PC-3 (cell line): ENCODE measurements around the gene CCDC7. TPM values are rescaled to one million over a fixed set of nuclear protein-coding genes. Genes with fewer than 3 reads are reported as not detected.
"Not testable (repeated sequence)": the region's sequence is repeated elsewhere in the genome, so short reads cannot be mapped to it uniquely, and the experiment has no call there.

Experiments used
- ATAC-seq: fragments of 200-7000 bp; cut with Tn5 transposase; 2 replicates; pipeline ENCODE4 v1.9.1; 2020; ENCODE audit warnings: mild to moderate bottlenecking, moderate library complexity
- BruUV-seq: library from RNA; stranded (reverse); fragments of 400-500 nt; replicated peaks from 2 replicates; lab custom pipeline; 2021; lab: Mats Ljungman, UMichigan
- CTCF ChIA-PET: fragments of 300-600 bp; sonication (Branson Sonifier 250); formaldehyde crosslinking; loops from one replicate; lab custom pipeline; 2022; ENCODE audit warnings: antibody characterized with exemption; lab: Charles Lee
- POLR2A ChIA-PET: fragments of 300-600 bp; sonication (Branson Sonifier 250); formaldehyde crosslinking; loops from one replicate; lab custom pipeline; 2022; ENCODE audit warnings: antibody characterized with exemption; ENCODE audit not compliant: unreplicated experiment; lab: Charles Lee
- DNase-seq: peaks from one replicate; pipeline ENCODE4 v3.0.0-alpha.2; 2015
- H2AFZ ChIP-seq: fragments of 300-600 bp; sonication (generic); 2 replicates; pipeline ENCODE4 v1.6.0; 2016; ENCODE audit warnings: antibody characterized with exemption, low read length
- H3F3A ChIP-seq: fragments of 300-600 bp; sonication (generic); one replicate; pipeline ENCODE4 v1.6.0; 2017; ENCODE audit warnings: antibody characterized with exemption, low read length, control low read depth, mild to moderate bottlenecking; ENCODE audit not compliant: unreplicated experiment
- H3K27ac ChIP-seq: fragments of 300-600 bp; sonication (generic); 2 replicates; pipeline ENCODE4 v1.5.1; 2016; ENCODE audit warnings: mild to moderate bottlenecking, low read length
- H3K27me3 ChIP-seq: fragments of 300-600 bp; sonication (generic); 2 replicates; pipeline ENCODE4 v1.6.1; 2016; ENCODE audit warnings: low read length, mixed read lengths
- H3K36me3 ChIP-seq: fragments of 300-600 bp; sonication (generic); 2 replicates; pipeline ENCODE4 v1.6.1; 2016; ENCODE audit warnings: low read depth, mixed run types, low read length, mixed read lengths
- H3K4me1 ChIP-seq: fragments of 300-600 bp; sonication (generic); 2 replicates; pipeline ENCODE4 v1.5.1; 2016; ENCODE audit warnings: low read length; ENCODE audit not compliant: insufficient read depth
- H3K4me2 ChIP-seq: fragments of 300-600 bp; sonication (generic); 2 replicates; pipeline ENCODE4 v1.6.0; 2016; ENCODE audit warnings: low read length
- H3K4me3 ChIP-seq: fragments of 300-600 bp; sonication (generic); 2 replicates; pipeline ENCODE4 v1.5.1; 2016; ENCODE audit warnings: mild to moderate bottlenecking, low read length, mixed read lengths
- H3K79me2 ChIP-seq: fragments of 300-600 bp; sonication (generic); 2 replicates; pipeline ENCODE4 v1.6.1; 2017; ENCODE audit warnings: low read length, mixed read lengths
- H3K9ac ChIP-seq: fragments of 300-600 bp; sonication (generic); 2 replicates; pipeline ENCODE4 v1.6.0; 2016; ENCODE audit warnings: mild to moderate bottlenecking, low read length
- H3K9me2 ChIP-seq: fragments of 300-600 bp; sonication (generic); replicated peaks from 2 replicates; pipeline ENCODE4 v1.6.1; 2016; ENCODE audit warnings: mixed run types, low read length, mixed read lengths
- H3K9me3 ChIP-seq: fragments of 300-600 bp; sonication (generic); 2 replicates; pipeline ENCODE4 v1.6.1; 2016; ENCODE audit warnings: low read length, mixed read lengths
- H4K20me1 ChIP-seq: fragments of 300-600 bp; sonication (generic); 2 replicates; pipeline ENCODE4 v1.6.1; 2016; ENCODE audit warnings: low read length, mixed read lengths
- EZH2 ChIP-seq: fragments of 300-600 bp; sonication (generic); IDR thresholded peaks from one replicate; pipeline ENCODE4 v1.6.1; 2017; ENCODE audit warnings: antibody characterized with exemption, mild to moderate bottlenecking, low read length; ENCODE audit not compliant: unreplicated experiment
- EZH2phosphoT487 ChIP-seq: fragments of 300-600 bp; sonication (generic); IDR thresholded peaks from 2 replicates; pipeline ENCODE4 v1.6.1; 2018; ENCODE audit warnings: mild to moderate bottlenecking, antibody characterized with exemption, low read length, borderline replicate concordance
- intact Hi-C: fragments of 100-400 bp; cut with micrococcal nuclease; formaldehyde crosslinking; loops from 2 replicates; pipeline ENCODE4 v1.9.0; 2023
- total RNA-seq: library from RNA; depleted of rRNA; stranded (reverse); fragments of >200 nt; gene quantifications from 2 replicates; pipeline ENCODE4 v1.2.3, GENCODE V29; 2014
- TF ChIP-seq, protein P1 (sequence below): fragments of 300-600 bp; sonication (generic); conservative IDR thresholded peaks from 2 replicates; pipeline ENCODE4 v1.5.1; 2017; ENCODE audit warnings: antibody characterized with exemption, low read depth, mild to moderate bottlenecking, low read length

The CCDC7 gene
- total RNA-seq, 1 experiment from 2014 or later = 19.1 TPM

DNA sequence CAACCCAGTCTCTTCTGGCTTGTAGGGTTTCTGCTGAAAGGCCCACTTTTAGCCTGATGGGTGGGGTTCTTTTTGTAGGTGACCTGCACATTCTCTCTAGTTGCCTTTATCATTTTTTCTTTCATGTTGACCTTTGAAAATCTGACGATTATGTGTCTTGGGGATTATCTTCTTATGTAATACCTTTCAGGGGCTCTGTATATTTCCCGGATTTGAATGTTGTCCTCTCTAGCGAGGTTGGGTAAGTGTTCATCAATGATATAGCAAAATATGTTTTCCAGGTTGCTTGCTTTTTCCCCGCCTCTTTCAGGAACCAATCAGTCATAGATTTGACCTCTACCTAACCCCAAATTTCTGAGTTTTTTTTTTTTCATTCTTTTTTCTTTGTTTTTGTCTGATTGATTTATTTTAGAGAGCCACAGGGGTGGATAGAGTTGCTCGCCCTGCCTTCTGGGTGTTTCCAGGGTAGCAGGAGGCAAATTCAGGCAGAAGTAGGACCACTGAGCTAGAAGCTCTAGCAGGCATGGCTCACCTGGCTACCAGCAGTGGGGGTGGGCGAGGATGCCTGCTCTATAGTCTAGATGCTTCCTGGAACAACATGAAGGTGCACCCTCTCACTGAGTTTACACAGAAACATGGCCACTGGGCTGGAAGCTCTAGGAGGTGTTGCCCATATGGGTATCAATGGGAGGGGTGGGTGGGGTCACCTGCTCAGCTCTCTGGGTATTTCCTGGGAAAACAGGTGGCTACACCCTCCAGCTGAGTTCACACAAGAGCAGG is 94.9 kb downstream of the CCDC7 start:
- Histone ChIP-seq H4K20me1 (no peaks in the 10 kb centered on the region), H3K9ac (no peak overlapping the region), H3K36me3 (no peaks in the 10 kb centered on the region), H3K4me1 (no peaks in the 10 kb centered on the region), H3K4me3 (no peak overlapping the region), H3K9me3 (no peaks in the 10 kb centered on the region), H3K9me2 (no peaks in the 10 kb centered on the region), H3K27me3 (no peaks in the 10 kb centered on the region), H3F3A (no peaks in the 10 kb centered on the region), H3K4me2 (no peak overlapping the region), H3K79me2 (no peaks in the 10 kb centered on the region), H3K27ac (no peak overlapping the region), H2AFZ (no peak overlapping the region)
- DNase-seq (no peak), ATAC-seq (no peak)
- no TSS peak for BruUV-seq
- no peak for TF ChIP-seq EZH2
- TF ChIP-seq, protein P1, sequence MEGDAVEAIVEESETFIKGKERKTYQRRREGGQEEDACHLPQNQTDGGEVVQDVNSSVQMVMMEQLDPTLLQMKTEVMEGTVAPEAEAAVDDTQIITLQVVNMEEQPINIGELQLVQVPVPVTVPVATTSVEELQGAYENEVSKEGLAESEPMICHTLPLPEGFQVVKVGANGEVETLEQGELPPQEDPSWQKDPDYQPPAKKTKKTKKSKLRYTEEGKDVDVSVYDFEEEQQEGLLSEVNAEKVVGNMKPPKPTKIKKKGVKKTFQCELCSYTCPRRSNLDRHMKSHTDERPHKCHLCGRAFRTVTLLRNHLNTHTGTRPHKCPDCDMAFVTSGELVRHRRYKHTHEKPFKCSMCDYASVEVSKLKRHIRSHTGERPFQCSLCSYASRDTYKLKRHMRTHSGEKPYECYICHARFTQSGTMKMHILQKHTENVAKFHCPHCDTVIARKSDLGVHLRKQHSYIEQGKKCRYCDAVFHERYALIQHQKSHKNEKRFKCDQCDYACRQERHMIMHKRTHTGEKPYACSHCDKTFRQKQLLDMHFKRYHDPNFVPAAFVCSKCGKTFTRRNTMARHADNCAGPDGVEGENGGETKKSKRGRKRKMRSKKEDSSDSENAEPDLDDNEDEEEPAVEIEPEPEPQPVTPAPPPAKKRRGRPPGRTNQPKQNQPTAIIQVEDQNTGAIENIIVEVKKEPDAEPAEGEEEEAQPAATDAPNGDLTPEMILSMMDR = no peak
- TF ChIP-seq EZH2phosphoT487 = no peak
- CTCF ChIA-PET = no interaction called here
- POLR2A ChIA-PET = no interaction called here
- intact Hi-C loops = no loop called here

DNA sequence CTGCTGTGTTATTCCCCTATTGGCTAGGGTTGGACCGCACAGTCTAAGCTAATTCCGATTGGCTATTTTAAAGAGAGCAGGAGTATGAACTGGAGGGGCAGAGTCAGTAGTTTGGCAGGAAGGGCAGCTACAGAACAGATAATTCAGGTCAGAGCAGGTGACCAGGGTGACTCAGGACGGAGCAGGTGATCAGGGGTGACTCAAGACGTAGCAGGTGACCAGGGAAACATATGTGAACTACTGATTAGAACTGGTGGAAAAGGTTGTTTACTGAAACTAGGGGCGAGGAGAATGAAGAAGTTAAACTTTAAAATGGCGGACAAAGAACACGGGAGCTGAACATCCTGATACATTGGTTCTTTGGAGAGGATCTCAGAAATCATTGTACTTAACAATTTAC is 102.3 kb downstream of the CCDC7 start:
- H3K79me2 ChIP-seq = no peaks in the 10 kb centered on the region
- no peak overlapping the region for H3K4me2 ChIP-seq
- ChIA-PET CTCF (no interaction called here), POLR2A (no interaction called here)
- H3K27ac ChIP-seq = no peak overlapping the region
- H3F3A ChIP-seq = no peaks in the 10 kb centered on the region
- no peak for ATAC-seq
- H3K4me3 ChIP-seq = no peak overlapping the region
- H4K20me1 ChIP-seq = no peaks in the 10 kb centered on the region
- TF ChIP-seq EZH2 = no peak
- TF ChIP-seq, protein P1 = no peak
- no peak for TF ChIP-seq EZH2phosphoT487
- H3K9me2 ChIP-seq = no peaks in the 10 kb centered on the region
- intact Hi-C loops = no loop called here
- H3K9ac ChIP-seq = no peak overlapping the region
- no peaks in the 10 kb centered on the region for H3K36me3 ChIP-seq
- no TSS peak for BruUV-seq
- DNase-seq = peak; percentile 25
- H3K9me3 ChIP-seq = no peaks in the 10 kb centered on the region
- H3K27me3 ChIP-seq = no peaks in the 10 kb centered on the region
- H3K4me1 ChIP-seq = no peaks in the 10 kb centered on the region
- no peak overlapping the region for H2AFZ ChIP-seq

DNA sequence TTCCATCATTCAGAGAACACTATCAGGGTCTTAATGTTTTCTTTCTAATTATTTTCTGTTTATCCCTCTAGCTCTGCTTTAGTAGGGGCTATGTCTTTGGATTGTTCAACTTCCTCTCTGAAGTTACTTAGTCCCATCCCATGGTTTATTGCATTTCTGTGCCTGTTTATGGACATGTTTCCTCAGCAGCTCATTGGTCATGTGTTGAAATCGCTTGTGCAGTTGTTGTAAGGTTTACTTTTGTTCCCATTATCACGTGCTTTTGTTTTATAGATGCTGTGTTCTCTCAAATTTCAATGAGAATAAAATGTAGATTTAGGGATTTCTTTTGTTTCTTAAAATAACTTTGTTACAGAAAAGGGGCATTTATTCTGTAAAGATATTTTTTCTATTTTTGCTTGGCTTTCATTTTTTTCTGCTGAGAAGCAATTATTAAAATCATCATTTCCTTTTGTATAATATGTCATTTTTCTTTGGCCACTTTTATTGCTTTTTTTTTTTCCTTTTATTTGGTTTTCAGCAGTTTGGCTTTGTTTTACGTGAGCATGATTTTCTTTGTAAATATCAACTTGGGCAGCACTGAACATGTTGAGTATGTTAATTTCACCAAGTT is 110.9 kb downstream of the CCDC7 start:
- Histone ChIP-seq H3F3A (no peaks in the 10 kb centered on the region), H3K36me3 (no peaks in the 10 kb centered on the region), H3K9me2 (no peaks in the 10 kb centered on the region), H3K27me3 (no peaks in the 10 kb centered on the region), H2AFZ (no peak overlapping the region), H3K27ac (no peak overlapping the region), H3K4me3 (no peak overlapping the region), H3K79me2 (no peaks in the 10 kb centered on the region), H4K20me1 (no peaks in the 10 kb centered on the region), H3K9me3 (no peaks in the 10 kb centered on the region), H3K9ac (no peak overlapping the region), H3K4me2 (no peak overlapping the region), H3K4me1 (peaks cover 8% of the 10 kb centered on the region; the same call in 1 of the 2 replicates)
- ATAC-seq (0 out of 2 replicates have a peak, but pooled peaks have one; percentile 22), DNase-seq (no peak)
- intact Hi-C loops = no loop called here
- CTCF ChIA-PET = no interaction called here
- BruUV-seq = no TSS peak
- TF ChIP-seq EZH2phosphoT487 (no peak), EZH2 (no peak)
- TF ChIP-seq, protein P1 = no peak
- POLR2A ChIA-PET = no interaction called here

DNA sequence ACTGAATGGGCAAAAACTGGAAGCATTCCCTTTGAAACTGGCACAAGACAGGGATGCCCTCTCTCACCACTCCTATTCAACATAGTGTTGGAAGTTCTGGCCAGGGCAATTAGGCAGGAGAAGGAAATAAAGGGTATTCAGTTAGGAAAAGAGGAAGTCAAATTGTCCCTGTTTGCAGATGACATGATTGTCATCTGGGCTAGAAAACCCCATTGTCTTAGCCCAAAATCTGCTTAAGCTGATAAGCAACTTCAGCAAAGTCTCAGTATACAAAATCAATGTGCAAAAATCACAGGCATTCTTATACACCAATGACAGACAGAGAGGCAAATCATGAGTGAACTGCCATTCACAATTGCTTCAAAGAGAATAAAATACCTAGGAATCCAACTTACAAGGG is 116.8 kb downstream of the CCDC7 start:
- CTCF ChIA-PET = not testable (repeated sequence)

More for the DNA sequence above, 116.8 kb downstream of the CCDC7 start:
- H3K4me2 ChIP-seq, H3K9me2 ChIP-seq, H2AFZ ChIP-seq, H3F3A ChIP-seq, H3K27me3 ChIP-seq, H3K4me1 ChIP-seq, ATAC-seq, H3K9ac ChIP-seq, H3K79me2 ChIP-seq, H4K20me1 ChIP-seq, H3K27ac ChIP-seq, DNase-seq, H3K36me3 ChIP-seq, BruUV-seq, H3K9me3 ChIP-seq, POLR2A ChIA-PET, H3K4me3 ChIP-seq, intact Hi-C loops: not testable (repeated sequence)
